SH-SY5Y (cell line): Measurements from ENCODE around the gene FBXL7.

Experiments used
- GATA2 ChIP-seq: IDR thresholded peaks from 2 replicates; pipeline ENCODE4 v1.6.1; 2011; ENCODE audit warnings: mild to moderate bottlenecking, low read depth, low read length
- GATA3 ChIP-seq: IDR thresholded peaks from 2 replicates; pipeline ENCODE4 v1.6.1; 2011; ENCODE audit warnings: low read depth, mild to moderate bottlenecking, low read length, moderate library complexity

DNA sequence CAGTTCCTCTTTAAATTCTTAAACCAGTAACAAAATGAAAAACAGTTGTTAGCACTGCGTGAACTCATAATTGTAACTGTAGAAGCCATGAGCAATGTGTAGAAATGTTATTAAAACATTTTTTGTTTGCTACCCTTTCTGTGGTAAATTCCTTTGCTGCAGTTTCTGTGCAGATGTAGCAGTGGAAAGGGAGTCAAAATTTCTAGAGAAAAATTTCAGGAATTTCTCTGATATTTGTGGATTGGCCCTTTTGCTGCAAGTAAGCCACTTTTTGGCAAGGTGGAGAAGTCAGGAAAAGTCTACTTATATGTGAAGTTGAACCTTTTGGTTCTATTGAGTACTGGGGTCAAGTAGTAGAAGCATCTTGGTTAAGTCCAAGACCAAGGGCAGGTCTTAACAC lies 10.1 kb downstream of the FBXL7 start:
- TF ChIP-seq GATA3 (no peak), GATA2 (no peak)
